Caki2 (cell line): Measurements from ENCODE around the gene UNC93A. TPM values are rescaled to one million over a fixed set of nuclear protein-coding genes. Genes with fewer than 3 reads are reported as not detected.
"Not testable (repeated sequence)": the region's sequence is repeated elsewhere in the genome, so short reads cannot be mapped to it uniquely, and the experiment has no call there.

Experiments used
- DNase-seq: peaks from one replicate; pipeline ENCODE4 v3.0.0-alpha.2; 2015; ENCODE audit warnings: low read depth
- in situ Hi-C: cut with HindIII; loops from 2 replicates; pipeline ENCODE4 v1.10.0; 2016; ENCODE audit warnings: low sequenced_read_pairs, low pct_unique_long_range_greater_than_20kb, mixed read lengths
- total RNA-seq: library from RNA; depleted of rRNA; stranded (reverse); fragments of >200 nt; shearing (Covaris generic); gene quantifications from 2 replicates; pipeline ENCODE4 v1.2.3, GENCODE V29; 2014; ENCODE audit warnings: low replicate concordance; rRNA removed

Gene UNC93A
- total RNA-seq, result not detected in 2 replicates

DNA sequence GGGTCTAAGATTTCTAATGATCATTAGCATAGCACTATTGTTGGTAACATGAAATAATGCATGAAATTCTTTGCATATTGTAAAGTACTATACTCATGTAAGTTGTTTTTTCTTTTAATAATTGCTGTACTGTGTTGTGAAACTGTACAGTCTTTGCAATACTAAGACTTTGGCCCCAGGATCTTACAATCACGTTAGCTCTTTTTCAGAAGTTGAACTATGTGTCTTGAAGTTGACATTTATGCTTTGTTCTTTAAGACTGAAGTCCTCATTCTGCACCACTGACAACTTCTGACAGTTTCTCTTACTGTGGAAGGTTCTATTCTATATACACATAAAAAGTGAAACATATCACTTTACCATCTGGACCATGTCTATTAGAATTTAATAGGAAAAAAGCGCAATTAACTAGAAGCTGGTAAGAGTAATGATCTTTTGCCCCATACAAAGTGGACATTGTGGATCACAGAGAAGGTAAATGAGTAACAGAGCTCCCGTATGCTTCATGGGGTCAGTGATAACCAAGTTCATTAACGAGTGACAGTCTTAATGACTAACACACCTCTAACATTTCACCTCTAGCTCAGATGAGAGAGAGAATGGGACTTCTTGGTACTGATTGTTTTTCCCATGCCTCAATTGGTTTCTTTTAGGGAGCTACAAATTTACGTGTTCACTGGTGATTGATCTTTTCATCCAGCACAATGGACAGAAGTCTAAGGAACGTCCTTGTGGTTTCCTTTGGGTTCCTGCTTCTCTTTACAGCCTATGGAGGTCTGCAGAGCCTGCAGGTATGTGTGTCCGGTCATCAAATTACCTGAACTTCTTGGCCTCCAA, at the start of gene UNC93A:
Gene UNC93A, plus strand, starts transcription at position 530 of the 837 bp plus-strand sequence. Its CDS starts 175 bp downstream, at position 705.
- no peak for DNase-seq
- in situ Hi-C loops, result no loop called here

DNA sequence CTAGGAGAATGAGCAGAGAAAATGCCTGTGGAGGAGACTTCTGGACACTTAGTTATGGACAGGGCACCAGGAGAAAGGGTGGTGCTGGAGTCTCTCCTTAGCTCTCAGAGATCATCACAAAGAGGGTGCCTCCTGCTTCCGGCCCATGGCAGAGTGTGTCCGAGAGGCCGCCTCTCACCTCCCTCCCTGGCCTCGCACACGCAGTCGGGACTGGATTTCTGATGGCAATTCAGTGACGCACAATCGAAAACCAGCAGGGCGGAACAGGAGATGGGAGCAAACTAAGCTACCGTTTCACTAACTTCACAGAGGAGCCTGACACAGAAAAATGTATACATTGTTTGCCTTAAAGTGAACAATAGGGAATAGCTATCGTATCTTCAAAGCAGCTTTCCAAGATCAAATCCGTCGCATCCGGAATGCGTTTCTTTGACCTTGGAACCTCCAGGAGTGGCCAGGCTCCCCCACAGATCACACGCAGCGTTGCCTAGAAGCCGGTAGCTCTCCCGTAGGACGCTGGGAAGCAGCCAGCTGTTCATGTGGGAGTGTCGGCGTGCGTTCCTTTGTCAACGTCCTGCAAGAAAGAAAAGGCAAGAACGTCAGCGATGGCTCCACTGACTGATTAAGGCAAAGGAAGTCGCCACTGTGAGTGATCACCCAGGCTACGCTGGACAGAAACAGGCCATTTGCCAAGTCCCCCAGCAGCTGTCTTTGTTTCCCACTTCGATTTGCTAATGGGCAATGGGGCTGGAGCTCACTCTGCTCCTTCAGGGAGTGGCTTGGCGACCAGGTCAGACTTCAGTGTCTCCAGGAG, 49.6 kb upstream of the UNC93A start:
- DNase-seq, in situ Hi-C loops: not testable (repeated sequence)

- in situ Hi-C loops, DNase-seq: not testable (repeated sequence)
Observed at GRCh38 chr6:167242135-167242506, 49.0 kb upstream of the UNC93A start.

- in situ Hi-C loops, DNase-seq: not testable (repeated sequence)
Observed at GRCh38 chr6:167242511-167243051, 48.5 kb upstream of the UNC93A start.

GRCh38 chr6:167244064-167244960, 46.8 kb upstream of the UNC93A start:
- DNase-seq, result no peak
- in situ Hi-C loops, result no loop called here

DNA sequence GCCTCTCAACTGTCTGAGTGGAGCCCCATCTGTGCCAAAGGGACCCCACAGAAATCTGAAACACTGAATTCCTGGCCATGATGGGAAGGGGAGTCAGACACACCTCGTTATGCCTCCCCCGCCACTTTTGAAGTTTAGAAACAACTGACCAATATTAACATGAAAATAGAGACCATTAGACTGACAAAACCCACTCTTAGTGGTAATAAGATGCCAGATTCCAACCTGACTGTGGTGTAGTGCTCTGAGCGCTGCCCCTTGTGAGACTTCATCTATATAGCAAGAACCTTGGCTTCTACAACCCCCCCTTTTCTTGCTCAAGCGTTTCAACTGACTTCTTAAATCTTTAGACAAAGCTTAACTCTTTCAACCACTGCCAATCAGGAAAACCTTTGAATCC, 46.1 kb upstream of the UNC93A start:
- in situ Hi-C loops, result no loop called here
- no peak for DNase-seq

DNA sequence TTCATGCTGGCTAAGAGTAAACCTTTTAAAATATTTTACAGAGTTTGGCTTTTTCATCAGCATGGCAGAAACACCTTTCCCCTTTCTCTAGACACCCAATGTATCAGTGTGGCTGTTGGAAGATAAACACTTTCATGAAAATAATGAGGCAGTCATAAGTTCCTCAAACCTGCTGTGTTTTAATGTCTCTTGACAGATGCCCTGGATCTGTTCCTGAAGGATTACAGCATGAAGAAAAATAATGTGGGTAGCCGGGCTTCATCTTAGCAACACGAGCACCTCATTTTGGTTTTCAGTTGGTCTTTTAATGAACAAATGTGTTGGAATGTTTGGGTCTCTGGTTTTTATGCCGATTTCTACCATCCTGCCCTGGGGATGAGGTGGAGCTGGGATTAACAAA, 45.5 kb upstream of the UNC93A start:
- in situ Hi-C loops, result no loop called here
- DNase-seq, result no peak

- no peak for DNase-seq
- in situ Hi-C loops, result no loop called here
Observed at GRCh38 chr6:167247814-167248595, 43.1 kb upstream of the UNC93A start.

DNA sequence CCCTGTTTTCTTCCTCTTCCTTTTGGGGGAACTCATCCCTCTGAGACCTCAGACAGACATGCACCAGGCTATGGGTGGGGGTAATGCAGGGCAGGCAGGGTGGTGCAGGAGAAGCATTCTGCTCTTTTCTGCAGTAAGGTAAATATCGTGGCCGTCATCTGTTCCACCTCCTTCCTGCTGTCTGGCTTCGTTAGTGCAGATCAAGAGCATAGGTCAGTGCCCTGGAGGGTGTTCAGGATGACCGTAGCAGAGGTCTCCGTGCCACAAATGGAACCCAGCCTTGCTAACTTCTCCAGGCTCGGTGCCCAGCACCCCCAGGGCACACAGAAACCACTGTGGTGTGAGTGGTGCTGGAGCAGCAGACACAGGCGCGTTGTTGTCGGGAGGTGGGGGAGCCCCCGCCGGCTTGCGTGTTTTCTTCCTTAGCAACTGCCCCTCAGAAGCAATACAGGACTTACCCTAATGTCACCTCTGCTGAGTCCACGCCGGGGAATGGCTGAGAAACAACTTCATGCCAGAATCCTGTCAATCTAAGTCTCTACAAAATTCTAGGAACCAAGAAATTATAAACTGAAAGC, 42.1 kb upstream of the UNC93A start:
- DNase-seq, in situ Hi-C loops: not testable (repeated sequence)

- no peak for DNase-seq
- in situ Hi-C loops, result no loop called here
Observed at GRCh38 chr6:167252271-167252670, 38.8 kb upstream of the UNC93A start.

DNA sequence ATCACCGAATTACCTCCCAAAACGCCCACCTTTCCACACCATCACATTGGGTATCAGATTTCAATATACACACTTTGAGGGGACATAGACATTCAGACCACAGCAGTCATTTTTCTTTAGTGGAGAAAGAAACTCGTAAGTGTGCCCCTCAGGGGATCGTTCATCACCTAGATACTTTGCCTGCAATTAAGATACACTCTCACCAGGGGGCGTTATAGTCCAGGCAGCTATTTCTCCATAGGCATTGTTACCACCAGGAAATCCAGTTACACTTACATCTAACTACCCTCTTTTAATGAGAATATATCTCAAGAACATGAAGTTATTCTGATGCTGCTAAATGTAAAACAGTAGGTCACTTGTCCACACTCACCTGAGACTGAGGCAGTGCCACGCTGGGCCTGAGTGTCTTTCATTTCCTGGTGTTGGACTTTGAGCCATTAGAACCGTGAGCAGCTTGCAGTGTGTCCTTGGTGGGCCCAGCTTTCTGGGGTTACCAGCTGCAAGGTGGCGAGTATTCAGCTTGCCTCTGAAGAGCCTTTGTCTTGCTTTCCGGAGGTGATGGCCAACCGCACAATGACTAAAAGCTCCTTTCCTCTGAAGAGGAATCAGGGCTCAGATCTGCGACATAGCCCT, 35.1 kb upstream of the UNC93A start:
- in situ Hi-C loops, result no loop called here
- no peak for DNase-seq

GRCh38 chr6:167258646-167259045, 32.5 kb upstream of the UNC93A start:
- in situ Hi-C loops, result no loop called here
- no peak for DNase-seq

GRCh38 chr6:167266057-167266829, 24.9 kb upstream of the UNC93A start:
- in situ Hi-C loops, DNase-seq: not testable (repeated sequence)

- DNase-seq, result no peak
- in situ Hi-C loops, result no loop called here
Observed at GRCh38 chr6:167266830-167267555, 24.1 kb upstream of the UNC93A start.

- in situ Hi-C loops, DNase-seq: not testable (repeated sequence)
Observed at GRCh38 chr6:167267556-167267898, 23.6 kb upstream of the UNC93A start.
